LNCaP clone FGC (cell line): Measurements from ENCODE around the gene DDOST.
"Not testable (repeated sequence)": the region's sequence is repeated elsewhere in the genome, so short reads cannot be mapped to it uniquely, and the experiment has no call there.

Experiments
- DNase-seq: peaks from one replicate; pipeline ENCODE4 v3.0.0-alpha.2; 2011; ENCODE audit warnings: low read depth
- H3K4me3 ChIP-seq: 2 replicates; pipeline ENCODE4 v1.5.1; 2011; ENCODE audit warnings: mild to moderate bottlenecking, low read depth, low read length, control low read depth
- CTCF ChIP-seq: IDR thresholded peaks from 2 replicates; pipeline ENCODE4 v1.5.1; 2012; ENCODE audit warnings: mild to moderate bottlenecking; ENCODE audit not compliant: control insufficient read depth, insufficient read depth; ENCODE audit errors: extremely low read depth

Gene DDOST

GRCh38 chr1:20610970-20611369, 50.2 kb downstream of the DDOST start:
- no peak for TF ChIP-seq CTCF
- H3K4me3 ChIP-seq: no peak overlapping the region
- DNase-seq: no peak

- no peak for DNase-seq
- H3K4me3 ChIP-seq: no peak overlapping the region
- no peak for TF ChIP-seq CTCF
These were observed 51.6 kb downstream of the DDOST start for GRCh38 chr1:20609541-20609940.

GRCh38 chr1:20606801-20607570, 54.2 kb downstream of the DDOST start:
- not testable (repeated sequence) for DNase-seq, H3K4me3 ChIP-seq

GRCh38 chr1:20604678-20605077, 56.5 kb downstream of the DDOST start:
- no peak for TF ChIP-seq CTCF
- no peak overlapping the region for H3K4me3 ChIP-seq
- no peak for DNase-seq

GRCh38 chr1:20603504-20604464, 57.4 kb downstream of the DDOST start:
- no peak for TF ChIP-seq CTCF
- no peak for DNase-seq

DNA sequence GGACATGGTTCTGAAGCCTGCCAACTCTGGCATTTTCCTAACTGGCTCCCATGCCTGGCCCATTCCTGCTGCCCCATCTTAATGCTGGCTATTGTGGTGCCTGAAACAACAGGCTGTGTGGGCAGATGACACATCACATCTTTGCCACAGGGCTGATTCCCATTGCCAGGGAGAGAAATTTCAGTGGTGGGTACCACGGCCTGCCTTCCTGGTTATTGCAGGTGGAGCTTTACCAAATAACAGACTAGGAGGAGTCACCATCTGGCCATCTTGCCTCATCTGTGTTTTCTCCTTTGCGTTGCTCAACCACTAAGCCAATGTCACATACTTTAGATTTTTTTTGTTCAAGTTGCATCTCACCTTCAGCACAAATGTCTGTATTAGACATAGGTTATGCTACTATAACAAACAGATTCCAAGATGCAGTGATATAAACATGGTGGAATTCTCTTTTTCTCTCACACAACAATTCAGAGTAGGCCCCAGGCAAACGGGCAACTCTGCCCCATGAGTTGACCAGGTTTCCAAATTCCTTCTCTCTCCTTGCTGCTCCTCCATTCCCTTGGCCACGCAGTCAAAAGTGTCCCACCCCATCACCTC, 58.2 kb downstream of the DDOST start:
- H3K4me3 ChIP-seq: no peak overlapping the region
- no peak for DNase-seq
- no peak for TF ChIP-seq CTCF

More at GRCh38 chr1:20603504-20604464, 57.4 kb downstream of the DDOST start:
- no peak overlapping the region for H3K4me3 ChIP-seq
